Activated CD8-positive, alpha-beta T cell treated with anti-CD3 and anti-CD28 coated beads, Interleukin-2, amount 10 ng/mL, durations not matched to agents 7 days and 5 days (primary cell): ENCODE results near the gene PLAGL2. TPM values are rescaled to one million over a fixed set of nuclear protein-coding genes. Genes with fewer than 3 reads are reported as not detected.

Experiments
- ATAC-seq: fragments of 150-1000 bp; cut with Tn5 transposase; one replicate; pipeline ENCODE4 v1.10.0; 2021; ENCODE audit warnings: moderate library complexity
- CTCF ChIA-PET: fragments of 350-600 bp; sonication (Branson Sonifier 250); formaldehyde crosslinking; loops from one replicate; lab custom pipeline; 2021; ENCODE audit warnings: antibody characterized with exemption; lab: Charles Lee
- POLR2A ChIA-PET: fragments of 350-600 bp; sonication (Branson Sonifier 250); formaldehyde crosslinking; loops from one replicate; lab custom pipeline; 2021; ENCODE audit warnings: antibody characterized with exemption; lab: Charles Lee
- DNase-seq: peaks from one replicate; pipeline ENCODE4 v3.0.0-alpha.2; 2020
- H3K27ac Mint-ChIP-seq: one replicate; pipeline ENCODE4 v1.8.0; 2021; ENCODE audit warnings: mild to moderate bottlenecking, mixed read lengths
- H3K27me3 Mint-ChIP-seq: one replicate; pipeline ENCODE4 v1.8.0; 2021; ENCODE audit warnings: low read depth, mixed read lengths
- H3K36me3 Mint-ChIP-seq: one replicate; pipeline ENCODE4 v1.8.0; 2021; ENCODE audit warnings: low read depth, mixed read lengths
- H3K4me1 Mint-ChIP-seq: one replicate; pipeline ENCODE4 v1.8.0; 2021; ENCODE audit warnings: low read depth, mixed read lengths
- H3K4me3 Mint-ChIP-seq: one replicate; pipeline ENCODE4 v1.8.0; 2021; ENCODE audit warnings: mild to moderate bottlenecking, mixed read lengths
- H3K9me3 Mint-ChIP-seq: one replicate; pipeline ENCODE4 v1.8.0; 2022; ENCODE audit warnings: mixed read lengths; ENCODE audit not compliant: insufficient read depth
- total RNA-seq, 2 experiments: library from RNA; stranded (reverse); gene quantifications; one replicate each; pipeline ENCODE4 v1.2.3, GENCODE V29; 2021

PLAGL2 gene
- total RNA-seq, 2 experiments from 2014 or later, result 21.9 to 22.9 TPM

- DNase-seq (no peak), ATAC-seq (no peak)
- Mint-ChIP-seq H3K36me3 (peaks cover 68% of the 10 kb centered on the region), H3K27ac (no peak overlapping the region), H3K4me1 (peaks cover 28% of the 10 kb centered on the region), H3K4me3 (no peak overlapping the region), H3K27me3 (no peaks in the 10 kb centered on the region), H3K9me3 (no peaks in the 10 kb centered on the region)
- ChIA-PET POLR2A (interaction anchor here (0.7 kb wide), 1 partner anchor 44 kb away, joined by 4 read pairs; no protein-coding TSS in a partner anchor), CTCF (interaction anchor here (0.6 kb wide), 1 partner anchor 85 kb away, joined by 4 read pairs; no protein-coding TSS in a partner anchor)
Observed at GRCh38 chr20:32230707-32231106, 23.2 kb upstream of the PLAGL2 start.

GRCh38 chr20:32229251-32229747, 21.8 kb upstream of the PLAGL2 start:
- Mint-ChIP-seq H3K27ac (no peak overlapping the region), H3K4me1 (peaks cover 27% of the 10 kb centered on the region), H3K36me3 (peaks cover 59% of the 10 kb centered on the region), H3K27me3 (no peaks in the 10 kb centered on the region), H3K9me3 (no peaks in the 10 kb centered on the region), H3K4me3 (no peak overlapping the region)
- DNase-seq (no peak), ATAC-seq (no peak)
- CTCF ChIA-PET, result no interaction called here
- POLR2A ChIA-PET, result no interaction called here

- H3K27ac Mint-ChIP-seq, result no peak overlapping the region
- H3K36me3 Mint-ChIP-seq, result peaks cover 48% of the 10 kb centered on the region
- ATAC-seq, result no peak
- peaks cover 19% of the 10 kb centered on the region for H3K4me1 Mint-ChIP-seq
- DNase-seq, result no peak
- ChIA-PET CTCF (no interaction called here), POLR2A (no interaction called here)
- no peak overlapping the region for H3K4me3 Mint-ChIP-seq
- H3K27me3 Mint-ChIP-seq, result no peaks in the 10 kb centered on the region
- H3K9me3 Mint-ChIP-seq, result no peaks in the 10 kb centered on the region
Observed at GRCh38 chr20:32227744-32228688, 20.5 kb upstream of the PLAGL2 start.

GRCh38 chr20:32227306-32227705, 19.8 kb upstream of the PLAGL2 start:
- H3K4me1 Mint-ChIP-seq, result peaks cover 12% of the 10 kb centered on the region
- ChIA-PET POLR2A (no interaction called here), CTCF (no interaction called here)
- H3K9me3 Mint-ChIP-seq, result no peaks in the 10 kb centered on the region
- no peak overlapping the region for H3K4me3 Mint-ChIP-seq
- peaks cover 44% of the 10 kb centered on the region for H3K36me3 Mint-ChIP-seq
- no peak overlapping the region for H3K27ac Mint-ChIP-seq
- H3K27me3 Mint-ChIP-seq, result no peaks in the 10 kb centered on the region
- DNase-seq, result no peak
- no peak for ATAC-seq

- H3K27me3 Mint-ChIP-seq, result no peaks in the 10 kb centered on the region
- H3K4me1 Mint-ChIP-seq, result peaks cover 3% of the 10 kb centered on the region
- peaks cover 40% of the 10 kb centered on the region for H3K36me3 Mint-ChIP-seq
- DNase-seq (no peak), ATAC-seq (no peak)
- ChIA-PET CTCF (interaction anchor here (1.0 kb wide), 1 partner anchor 11 kb away, joined by 3 read pairs; no protein-coding TSS in a partner anchor), POLR2A (no interaction called here)
- H3K9me3 Mint-ChIP-seq, result no peaks in the 10 kb centered on the region
- H3K27ac Mint-ChIP-seq, result no peak overlapping the region
- H3K4me3 Mint-ChIP-seq, result no peak overlapping the region
Observed at GRCh38 chr20:32226391-32226790, 18.8 kb upstream of the PLAGL2 start.

GRCh38 chr20:32224463-32224862, 16.9 kb upstream of the PLAGL2 start:
- Mint-ChIP-seq H3K9me3 (no peaks in the 10 kb centered on the region), H3K4me3 (no peak overlapping the region), H3K36me3 (peaks cover 43% of the 10 kb centered on the region), H3K27me3 (no peaks in the 10 kb centered on the region), H3K4me1 (no peaks in the 10 kb centered on the region), H3K27ac (no peak overlapping the region)
- ATAC-seq (no peak), DNase-seq (no peak)
- CTCF ChIA-PET, result no interaction called here
- POLR2A ChIA-PET, result interaction anchor here (0.6 kb wide), 1 partner anchor 15 kb away, joined by 3 read pairs; no protein-coding TSS in a partner anchor

GRCh38 chr20:32218156-32218900, 10.8 kb upstream of the PLAGL2 start:
- no peak for ATAC-seq
- ChIA-PET POLR2A (no interaction called here), CTCF (interaction anchor here (0.6 kb wide), 1 partner anchor 298 kb away, joined by 3 read pairs; no protein-coding TSS in a partner anchor)
- Mint-ChIP-seq H3K36me3 (peaks cover 61% of the 10 kb centered on the region), H3K9me3 (no peaks in the 10 kb centered on the region), H3K4me1 (no peaks in the 10 kb centered on the region), H3K4me3 (no peak overlapping the region), H3K27me3 (no peaks in the 10 kb centered on the region), H3K27ac (no peak overlapping the region)
- DNase-seq, result no peak

- H3K9me3 Mint-ChIP-seq, result no peaks in the 10 kb centered on the region
- ChIA-PET CTCF (interaction anchor here (1.2 kb wide), 1 partner anchor 9 kb away, joined by 3 read pairs; no protein-coding TSS in a partner anchor), POLR2A (interaction anchor here (1.0 kb wide), 1 partner anchor 61 kb away, joined by 3 read pairs; no protein-coding TSS in a partner anchor)
- H3K27me3 Mint-ChIP-seq, result no peaks in the 10 kb centered on the region
- DNase-seq (no peak), ATAC-seq (no peak)
- peaks cover 65% of the 10 kb centered on the region for H3K36me3 Mint-ChIP-seq
- H3K4me1 Mint-ChIP-seq, result peaks cover 8% of the 10 kb centered on the region
- H3K27ac Mint-ChIP-seq, result no peak overlapping the region
- H3K4me3 Mint-ChIP-seq, result no peak overlapping the region
Observed at GRCh38 chr20:32216179-32217142, 8.9 kb upstream of the PLAGL2 start.

GRCh38 chr20:32215729-32216128, 8.2 kb upstream of the PLAGL2 start:
- H3K27ac Mint-ChIP-seq, result no peak overlapping the region
- ChIA-PET POLR2A (interaction anchor here (1.0 kb wide), 1 partner anchor 61 kb away, joined by 3 read pairs; no protein-coding TSS in a partner anchor), CTCF (interaction anchor here (1.2 kb wide), 1 partner anchor 10 kb away, joined by 3 read pairs; no protein-coding TSS in a partner anchor)
- H3K4me1 Mint-ChIP-seq, result peaks cover 14% of the 10 kb centered on the region
- DNase-seq, result no peak
- no peaks in the 10 kb centered on the region for H3K27me3 Mint-ChIP-seq
- no peaks in the 10 kb centered on the region for H3K9me3 Mint-ChIP-seq
- no peak overlapping the region for H3K4me3 Mint-ChIP-seq
- ATAC-seq, result no peak
- peaks cover 64% of the 10 kb centered on the region for H3K36me3 Mint-ChIP-seq

GRCh38 chr20:32215147-32215546, 7.6 kb upstream of the PLAGL2 start:
- Mint-ChIP-seq H3K36me3 (peaks cover 66% of the 10 kb centered on the region), H3K9me3 (no peaks in the 10 kb centered on the region), H3K27me3 (no peaks in the 10 kb centered on the region), H3K27ac (no peak overlapping the region), H3K4me3 (no peak overlapping the region), H3K4me1 (peaks cover 19% of the 10 kb centered on the region)
- POLR2A ChIA-PET, result no interaction called here
- ATAC-seq, result no peak
- CTCF ChIA-PET, result interaction anchor here (1.2 to 2.1 kb wide), 2 partner anchors 8 to 11 kb away, joined by 3 to 7 read pairs; no protein-coding TSS in a partner anchor
- no peak for DNase-seq
